ENCODE measurements around the gene EZR.

- TF ChIP-seq POLR2AphosphoS5 (IDR thresholded peaks at IDR 0.05) (no peak), POLR2A (IDR thresholded peaks at IDR 0.05) (no peak)
- TF ChIP-seq, protein P1, sequence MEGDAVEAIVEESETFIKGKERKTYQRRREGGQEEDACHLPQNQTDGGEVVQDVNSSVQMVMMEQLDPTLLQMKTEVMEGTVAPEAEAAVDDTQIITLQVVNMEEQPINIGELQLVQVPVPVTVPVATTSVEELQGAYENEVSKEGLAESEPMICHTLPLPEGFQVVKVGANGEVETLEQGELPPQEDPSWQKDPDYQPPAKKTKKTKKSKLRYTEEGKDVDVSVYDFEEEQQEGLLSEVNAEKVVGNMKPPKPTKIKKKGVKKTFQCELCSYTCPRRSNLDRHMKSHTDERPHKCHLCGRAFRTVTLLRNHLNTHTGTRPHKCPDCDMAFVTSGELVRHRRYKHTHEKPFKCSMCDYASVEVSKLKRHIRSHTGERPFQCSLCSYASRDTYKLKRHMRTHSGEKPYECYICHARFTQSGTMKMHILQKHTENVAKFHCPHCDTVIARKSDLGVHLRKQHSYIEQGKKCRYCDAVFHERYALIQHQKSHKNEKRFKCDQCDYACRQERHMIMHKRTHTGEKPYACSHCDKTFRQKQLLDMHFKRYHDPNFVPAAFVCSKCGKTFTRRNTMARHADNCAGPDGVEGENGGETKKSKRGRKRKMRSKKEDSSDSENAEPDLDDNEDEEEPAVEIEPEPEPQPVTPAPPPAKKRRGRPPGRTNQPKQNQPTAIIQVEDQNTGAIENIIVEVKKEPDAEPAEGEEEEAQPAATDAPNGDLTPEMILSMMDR (IDR thresholded peaks at IDR 0.05): no peak
These were observed 43.3 kb downstream of the EZR start for GRCh38 chr6:158775832-158776231.

Measured in breast epithelium (tissue), 3 donors.